Measurements from ENCODE around the gene UNC45B.

The UNC45B gene

GRCh38 chr17:35235917-35236316 is 88.3 kb downstream of the UNC45B start:
- no peak overlapping the region for H3K27ac ChIP-seq (ENCODE audit: low read length)
- H3K9me2 ChIP-seq (replicated peaks; ENCODE audit: insufficient read depth, low read length), result no peaks in the 10 kb centered on the region
- DNase-seq, result no peak
- no peak overlapping the region for H3K9ac ChIP-seq (ENCODE audit: low read length)
- H3K4me2 ChIP-seq (ENCODE audit: low read depth, low read length), result no peak overlapping the region
- H3K79me2 ChIP-seq (ENCODE audit: low read length), result no peaks in the 10 kb centered on the region
- H3K27me3 ChIP-seq (replicated peaks; ENCODE audit: insufficient read depth, low read length), result no peaks in the 10 kb centered on the region
- H3K4me1 ChIP-seq (ENCODE audit: low read length), result no peaks in the 10 kb centered on the region
- H2AFZ ChIP-seq (ENCODE audit: low read length), result no peak overlapping the region
- H3K4me3 ChIP-seq (ENCODE audit: low read length), result no peak overlapping the region
- TF ChIP-seq EZH2 (optimal IDR thresholded peaks at IDR 0.05; ENCODE audit: low read depth, low read length) (no peak), CTCF (IDR thresholded peaks at IDR 0.05; ENCODE audit: low read length) (no peak), EZH2phosphoT487 (IDR thresholded peaks at IDR 0.05; ENCODE audit: low read length) (no peak)
- no peaks in the 10 kb centered on the region for H3K36me3 ChIP-seq (replicated peaks; ENCODE audit: insufficient read depth, low read length)
- H3K9me3 ChIP-seq (replicated peaks; ENCODE audit: insufficient read depth, low read length), result no peaks in the 10 kb centered on the region
- no peaks in the 10 kb centered on the region for H3F3A ChIP-seq (ENCODE audit: insufficient read depth, low read length)
- H4K20me1 ChIP-seq (ENCODE audit: insufficient read depth, low read length), result no peaks in the 10 kb centered on the region

GRCh38 chr17:35236821-35237220 is 89.2 kb downstream of the UNC45B start:
- TF ChIP-seq EZH2 (optimal IDR thresholded peaks at IDR 0.05; ENCODE audit: low read depth, low read length) (no peak), EZH2phosphoT487 (IDR thresholded peaks at IDR 0.05; ENCODE audit: low read length) (no peak), CTCF (IDR thresholded peaks at IDR 0.05; ENCODE audit: low read length) (no peak)
- no peaks in the 10 kb centered on the region for H3K27me3 ChIP-seq (replicated peaks; ENCODE audit: insufficient read depth, low read length)
- H3K36me3 ChIP-seq (replicated peaks; ENCODE audit: insufficient read depth, low read length), result no peaks in the 10 kb centered on the region
- H3K79me2 ChIP-seq (ENCODE audit: low read length), result no peaks in the 10 kb centered on the region
- H3K27ac ChIP-seq (ENCODE audit: low read length), result no peak overlapping the region
- H2AFZ ChIP-seq (ENCODE audit: low read length), result no peak overlapping the region
- no peaks in the 10 kb centered on the region for H3K9me2 ChIP-seq (replicated peaks; ENCODE audit: insufficient read depth, low read length)
- no peak overlapping the region for H3K9ac ChIP-seq (ENCODE audit: low read length)
- peaks cover 3% of the 10 kb centered on the region; the same call in 1 of the 2 replicates for H3F3A ChIP-seq (ENCODE audit: insufficient read depth, low read length)
- no peak overlapping the region for H3K4me3 ChIP-seq (ENCODE audit: low read length)
- no peaks in the 10 kb centered on the region for H3K4me1 ChIP-seq (ENCODE audit: low read length)
- no peaks in the 10 kb centered on the region for H4K20me1 ChIP-seq (ENCODE audit: insufficient read depth, low read length)
- no peak overlapping the region for H3K4me2 ChIP-seq (ENCODE audit: low read depth, low read length)
- no peak for DNase-seq
- no peaks in the 10 kb centered on the region for H3K9me3 ChIP-seq (replicated peaks; ENCODE audit: insufficient read depth, low read length)

GRCh38 chr17:35238821-35239220 is 91.2 kb downstream of the UNC45B start:
- Histone ChIP-seq H3K9ac (ENCODE audit: low read length) (no peak overlapping the region), H3F3A (ENCODE audit: insufficient read depth, low read length) (peaks cover 21% of the 10 kb centered on the region), H3K79me2 (ENCODE audit: low read length) (no peaks in the 10 kb centered on the region), H4K20me1 (ENCODE audit: insufficient read depth, low read length) (no peaks in the 10 kb centered on the region), H2AFZ (ENCODE audit: low read length) (no peak overlapping the region), H3K36me3 (replicated peaks; ENCODE audit: insufficient read depth, low read length) (no peaks in the 10 kb centered on the region), H3K9me2 (replicated peaks; ENCODE audit: insufficient read depth, low read length) (no peaks in the 10 kb centered on the region), H3K27me3 (replicated peaks; ENCODE audit: insufficient read depth, low read length) (no peaks in the 10 kb centered on the region), H3K4me2 (ENCODE audit: low read depth, low read length) (no peak overlapping the region), H3K27ac (ENCODE audit: low read length) (no peak overlapping the region), H3K9me3 (replicated peaks; ENCODE audit: insufficient read depth, low read length) (no peaks in the 10 kb centered on the region), H3K4me1 (ENCODE audit: low read length) (peaks cover 5% of the 10 kb centered on the region; the same call in 1 of the 2 replicates), H3K4me3 (ENCODE audit: low read length) (no peak overlapping the region)
- no peak for DNase-seq
- TF ChIP-seq EZH2 (optimal IDR thresholded peaks at IDR 0.05; ENCODE audit: low read depth, low read length) (no peak), CTCF (IDR thresholded peaks at IDR 0.05; ENCODE audit: low read length) (no peak), EZH2phosphoT487 (IDR thresholded peaks at IDR 0.05; ENCODE audit: low read length) (no peak)

All from MM.1S (cell line).